H1 (cell line): ENCODE data around the gene ZNF48. TPM values are rescaled to one million over a fixed set of nuclear protein-coding genes. Genes with fewer than 3 reads are reported as not detected.

ENCODE experiments used
- CTCF ChIA-PET: fragments of 300-600 bp; sonication (Branson Sonifier 250); formaldehyde crosslinking; loops from one replicate; lab custom pipeline; 2021; ENCODE audit not compliant: partially characterized antibody; lab: Charles Lee
- POLR2A ChIA-PET: fragments of 300-600 bp; sonication (Branson Sonifier 250); formaldehyde crosslinking; loops from one replicate; lab custom pipeline; 2021; ENCODE audit warnings: inconsistent platforms; ENCODE audit not compliant: partially characterized antibody; lab: Charles Lee
- DNase-seq, 2 experiments: peaks; one replicate each; pipeline versions ENCODE4 v3.0.0 to v3.0.0-alpha.2; 2010 to 2022; ENCODE audit warnings: low spot score in 2 of 2, low read depth in 1 of 2, mixed read lengths in 1 of 2
- FAIRE-seq: peaks from 2 replicates; lab custom pipeline; 2011; peaks lifted over from hg19 to GRCh38; lab: Jason Lieb, UNC
- H2AFZ ChIP-seq: 2 replicates; pipeline ENCODE4 v1.8.1; 2012; ENCODE audit warnings: low read length, inconsistent platforms
- H2AK5ac ChIP-seq: 2 replicates; pipeline ENCODE4 v1.6.1; 2013; ENCODE audit warnings: low read depth, low read length
- H2BK120ac ChIP-seq: replicated peaks from 2 replicates; pipeline ENCODE3; 2013; ENCODE audit warnings: low read depth, low read length, inconsistent platforms
- H2BK12ac ChIP-seq: 2 replicates; pipeline ENCODE4 v1.6.1; 2013; ENCODE audit warnings: low read depth, low read length
- H2BK15ac ChIP-seq: 2 replicates; pipeline ENCODE4 v1.6.1; 2013; ENCODE audit warnings: low read length
- H2BK20ac ChIP-seq: 2 replicates; pipeline ENCODE4 v1.6.1; 2013; ENCODE audit warnings: low read length
- H2BK5ac ChIP-seq: 2 replicates; pipeline ENCODE4 v1.6.1; 2013; ENCODE audit warnings: low read depth, low read length
- H3K14ac ChIP-seq: 2 replicates; pipeline ENCODE4 v1.6.1; 2013; ENCODE audit warnings: inconsistent platforms; ENCODE audit not compliant: insufficient read length
- H3K18ac ChIP-seq: 2 replicates; pipeline ENCODE4 v1.6.1; 2013; ENCODE audit warnings: low read length; ENCODE audit errors: extremely low read depth
- H3K23ac ChIP-seq: 2 replicates; pipeline ENCODE4 v1.6.1; 2013; ENCODE audit warnings: inconsistent platforms; ENCODE audit not compliant: insufficient read length
- H3K23me2 ChIP-seq: 2 replicates; pipeline ENCODE4 v1.6.1; 2013; ENCODE audit warnings: low read depth, low read length
- H3K27ac ChIP-seq: 2 replicates; pipeline ENCODE4 v1.6.1; 2011; ENCODE audit warnings: low read depth, low read length, inconsistent platforms
- H3K27me3 ChIP-seq, 4 experiments: replicated peaks in 1 of 4; 1 replicate in 1 of 4; 2 replicates in 3 of 4; pipeline versions ENCODE4 v1.6.1 to v1.8.1; 2011 to 2013; ENCODE audit warnings: low read length in 3 of 4, mild to moderate bottlenecking in 3 of 4, inconsistent platforms in 2 of 4, mixed read lengths in 2 of 4, moderate library complexity in 1 of 4; ENCODE audit not compliant: control insufficient read depth in 3 of 4, insufficient read depth in 3 of 4; ENCODE audit errors: extremely low read depth in 1 of 4
- H3K36me3 ChIP-seq, 4 experiments: 2 replicates each; pipeline versions ENCODE4 v1.6.1 to v1.8.1; 2011 to 2013; ENCODE audit warnings: mild to moderate bottlenecking in 4 of 4, low read length in 3 of 4, moderate library complexity in 2 of 4, control low read depth in 1 of 4, inconsistent platforms in 1 of 4; ENCODE audit not compliant: insufficient read depth in 4 of 4, control insufficient read depth in 2 of 4
- H3K4ac ChIP-seq: replicated peaks from 2 replicates; pipeline ENCODE3; 2013; ENCODE audit warnings: low read length, low read depth, mixed read lengths, inconsistent platforms; ENCODE audit not compliant: insufficient read length
- H3K4me1 ChIP-seq, 4 experiments: replicated peaks in 1 of 4; 1 replicate in 1 of 4; 2 replicates in 3 of 4; pipeline versions ENCODE4 v1.6.1 to v1.8.1; 2011 to 2013; ENCODE audit warnings: low read length in 3 of 4, inconsistent platforms in 2 of 4, mixed read lengths in 1 of 4; ENCODE audit not compliant: insufficient read depth in 4 of 4, control insufficient read depth in 3 of 4
- H3K4me2 ChIP-seq, 2 experiments: 2 replicates each; pipeline versions ENCODE4 v1.6.1 to v1.8.1; 2011 to 2013; ENCODE audit warnings: low read depth in 2 of 2, low read length in 2 of 2, control low read depth in 1 of 2, inconsistent platforms in 1 of 2, mild to moderate bottlenecking in 1 of 2; ENCODE audit not compliant: insufficient read depth in 1 of 2
- H3K4me3 ChIP-seq, 4 experiments: fragments of 200-600, 300-600 bp in 1 of 4; sonication (generic), shearing (Covaris generic), sonication (Bioruptor Twin) in 1 of 4; 2 replicates each; pipeline versions ENCODE4 v1.5.1 to v1.8.1; 2011 to 2016; ENCODE audit warnings: low read length in 4 of 4, low read depth in 3 of 4, control low read depth in 2 of 4, inconsistent platforms in 2 of 4, mild to moderate bottlenecking in 2 of 4, mixed read lengths in 1 of 4, moderate library complexity in 1 of 4; ENCODE audit not compliant: insufficient read depth in 2 of 4; ENCODE audit errors: extremely low read depth in 1 of 4
- H3K56ac ChIP-seq: replicated peaks from 2 replicates; pipeline ENCODE3; 2013; ENCODE audit warnings: low read depth, mild to moderate bottlenecking, mixed read lengths, low read length, inconsistent platforms; ENCODE audit not compliant: insufficient read length
- H3K79me1 ChIP-seq: 2 replicates; pipeline ENCODE4 v1.6.1; 2013; ENCODE audit warnings: low read depth, low read length, control low read depth
- H3K79me2 ChIP-seq, 2 experiments: 2 replicates each; pipeline versions ENCODE4 v1.6.1 to v1.8.1; 2012 to 2013; ENCODE audit warnings: low read length in 2 of 2, mild to moderate bottlenecking in 2 of 2, inconsistent platforms in 1 of 2; ENCODE audit not compliant: insufficient read depth in 2 of 2, control insufficient read depth in 1 of 2
- H3K9ac ChIP-seq, 4 experiments: replicated peaks in 1 of 4; 1 replicate in 1 of 4; 2 replicates in 3 of 4; pipeline versions ENCODE4 v1.6.1 to v1.8.1; 2011 to 2013; ENCODE audit warnings: low read depth in 3 of 4, low read length in 3 of 4, control low read depth in 2 of 4, mild to moderate bottlenecking in 2 of 4, moderate library complexity in 2 of 4, inconsistent platforms in 1 of 4; ENCODE audit errors: extremely low read depth in 1 of 4
- H3K9me3 ChIP-seq, 2 experiments: 2 replicates each; pipeline versions ENCODE4 v1.6.1 to v1.8.1; 2012 to 2013; ENCODE audit warnings: mild to moderate bottlenecking in 2 of 2, moderate library complexity in 2 of 2, control low read depth in 1 of 2, inconsistent platforms in 1 of 2, low read depth in 1 of 2, low read length in 1 of 2, mixed read lengths in 1 of 2; ENCODE audit not compliant: insufficient read depth in 2 of 2
- H4K20me1 ChIP-seq, 2 experiments: replicated peaks in 1 of 2; 2 replicates each; pipeline versions ENCODE3 to v1.8.1; 2011 to 2013; ENCODE audit warnings: inconsistent platforms in 2 of 2, low read length in 2 of 2, mild to moderate bottlenecking in 1 of 2; ENCODE audit not compliant: insufficient read depth in 2 of 2, control insufficient read depth in 1 of 2
- H4K5ac ChIP-seq: 2 replicates; pipeline ENCODE4 v1.6.1; 2013; ENCODE audit warnings: low read length, low read depth, mixed read lengths, inconsistent platforms; ENCODE audit not compliant: insufficient read length
- H4K8ac ChIP-seq: 2 replicates; pipeline ENCODE4 v1.8.0; 2013; ENCODE audit warnings: mild to moderate bottlenecking, moderate library complexity, low read length, inconsistent platforms; ENCODE audit not compliant: insufficient read depth; ENCODE audit errors: extremely low read depth
- H4K91ac ChIP-seq: replicated peaks from 2 replicates; pipeline ENCODE3; 2013; ENCODE audit warnings: low read length, mixed read lengths, inconsistent platforms; ENCODE audit not compliant: insufficient read length
- ATF2 ChIP-seq: IDR thresholded peaks from 2 replicates; pipeline ENCODE4 v1.6.1; 2012; ENCODE audit warnings: low read length, inconsistent platforms
- CEBPB ChIP-seq: IDR thresholded peaks from 2 replicates; pipeline ENCODE4 v1.6.1; 2012; ENCODE audit warnings: low read depth, low read length
- EGR1 ChIP-seq: IDR thresholded peaks from 2 replicates; pipeline ENCODE4 v1.6.1; 2011; ENCODE audit warnings: low read depth, low read length, borderline replicate concordance
- GTF2F1 ChIP-seq: IDR thresholded peaks from 2 replicates; pipeline ENCODE4 v1.6.1; 2012; ENCODE audit warnings: low read depth, low read length, improper control_type of control experiment, borderline replicate concordance
- HDAC6 ChIP-seq: IDR thresholded peaks from one replicate; pipeline ENCODE4 v1.7.1; 2012; ENCODE audit warnings: low read depth, mild to moderate bottlenecking, inconsistent platforms, low read length, moderate library complexity
- KDM5A ChIP-seq: fragments of 200-600 bp; IDR thresholded peaks from 2 replicates; pipeline ENCODE4 v1.7.1; 2012; ENCODE audit warnings: mild to moderate bottlenecking, low read length, inconsistent platforms, mixed read lengths
- PHF8 ChIP-seq: fragments of 200-600 bp; sonication (generic); conservative IDR thresholded peaks from 2 replicates; pipeline ENCODE4 v1.7.1; 2012; ENCODE audit warnings: low read depth, mild to moderate bottlenecking, inconsistent platforms, low read length, moderate library complexity
- POLR2A ChIP-seq, 2 experiments: IDR thresholded peaks; 1 replicate in 1 of 2; 2 replicates in 1 of 2; pipeline ENCODE4 v1.6.1; 2011; ENCODE audit warnings: low read depth in 2 of 2, low read length in 2 of 2, mild to moderate bottlenecking in 2 of 2; ENCODE audit errors: control extremely low read depth in 1 of 2
- RBBP5 ChIP-seq: IDR thresholded peaks from 2 replicates; pipeline ENCODE4 v1.7.1; 2012; ENCODE audit warnings: low read depth, mild to moderate bottlenecking, inconsistent platforms, low read length, moderate library complexity, borderline replicate concordance
- SIX5 ChIP-seq: IDR thresholded peaks from 2 replicates; pipeline ENCODE4 v1.6.1; 2011; ENCODE audit warnings: mild to moderate bottlenecking, low read depth, low read length
- TBP ChIP-seq: IDR thresholded peaks from 2 replicates; pipeline ENCODE4 v1.6.1; 2011; ENCODE audit warnings: low read depth, low read length, improper control_type of control experiment
- ZNF274 ChIP-seq: IDR thresholded peaks from 2 replicates; pipeline ENCODE4 v1.7.0; 2012; ENCODE audit warnings: low read length, borderline replicate concordance; ENCODE audit errors: extremely low read depth
- WGBS, 2 experiments: shearing (Covaris generic) in 1 of 2; methylation state at CpG; one replicate each; pipeline versions ENCODE4 v1.1.6 to v1.1.7; 2013 to 2015; ENCODE audit warnings: low lambda C conversion rate in 2 of 2, mixed read lengths in 2 of 2, inconsistent platforms in 1 of 2, low coverage in 1 of 2, missing lambda C conversion rate in 1 of 2; ENCODE audit not compliant: insufficient replicate concordance in 2 of 2, insufficient coverage in 1 of 2, insufficient read length in 1 of 2; ENCODE audit errors: extremely low coverage in 1 of 2, missing lambda C conversion rate in 1 of 2; 5-methylcytosine and 5-hydroxymethylcytosine counted together
- polyA plus RNA-seq, 7 experiments: library from polyadenylated mRNA; depleted of rRNA in 3 of 7; stranded (reverse) in 5 of 7; unstranded in 2 of 7; fragments of >200 nt in 5 of 7; fragments of 200-250 nt in 2 of 7; gene quantifications; 1 replicate in 5 of 7; 2 replicates in 1 of 7; 4 replicates in 1 of 7; pipeline versions ENCODE4 v1.2.1 to v1.2.3, GENCODE V29; 2011 to 2013; ENCODE audit warnings: missing spikeins in 2 of 7, mixed read lengths in 2 of 7
- total RNA-seq: library from RNA; stranded (reverse); fragmentation: NEBNext Ultra II Directional; extraction: Animal tissue kit (Norgen Biotek cat#: 25700); gene quantifications from 2 replicates; pipeline ENCODE4 v1.2.1, GENCODE V29; 2021

Gene ZNF48
- total and polyA plus RNA-seq, 2 of the 8 experiments (the other 6 are each of a cell fraction or from before 2014, with no cell fraction given), result 30.4 to 41.2 TPM

GRCh38 chr16:30439720-30440348 is 44.6 kb downstream of the ZNF48 start:
- Histone ChIP-seq H4K8ac (no peak overlapping the region), H3K4ac (no peak overlapping the region), H2AK5ac (no peak overlapping the region), H3K79me1 (peaks cover 5% of the 10 kb centered on the region), H4K91ac (no peak overlapping the region), H3K9me3 (no peaks in the 10 kb centered on the region), H3K36me3 (peaks cover 0 to 13% (median 0%) of the 10 kb centered on the region in 4 experiments; a peak in 1 of 8 replicates), H3K18ac (no peak overlapping the region), H2BK12ac (no peak overlapping the region), H3K27me3 (0 out of 7 replicates have a peak, but pooled peaks cover 0 to 4% (median 0%) of the 10 kb centered on the region in 4 experiments), H3K56ac (no peak overlapping the region), H3K23me2 (peaks cover under 1% of the 10 kb centered on the region; the same call in 1 of the 2 replicates), H3K9ac (no peak overlapping the region), H3K23ac (no peak overlapping the region), H3K27ac (no peak overlapping the region), H3K79me2 (peaks cover 0 to 10% of the 10 kb centered on the region in 2 experiments; a peak in 1 of 4 replicates), H2AFZ (no peak overlapping the region), H2BK20ac (no peak overlapping the region), H3K4me3 (no peak overlapping the region), H3K4me1 (peaks cover 0 to 7% (median 3%) of the 10 kb centered on the region in 4 experiments; a peak in 5 of 7 replicates), H4K20me1 (peaks cover 0 to under 1% of the 10 kb centered on the region in 2 experiments), H2BK15ac (no peak overlapping the region), H3K4me2 (no peak overlapping the region), H3K14ac (no peak overlapping the region), H2BK5ac (no peak overlapping the region), H4K5ac (no peak overlapping the region), H2BK120ac (no peak overlapping the region)
- CTCF ChIA-PET, result interaction anchor here (1.2 to 1.5 kb wide), 4 partner anchors 10 to 176 kb away, joined by 3 to 4 read pairs (median 4); no protein-coding TSS in a partner anchor
- WGBS, 2 experiments, result 82% methylated on average over 6 of the region's 6 CpGs; no CpG with 5 or more reads in 1 of the 2 experiments
- DNase-seq, result no peak
- FAIRE-seq, result no peak
- POLR2A ChIA-PET, result no interaction called here
- TF ChIP-seq POLR2A (IDR thresholded peaks at IDR 0.05; ENCODE audit: control extremely low read depth in 1 of 2, low read depth in 2 of 2, low read length in 2 of 2), result no peak
- TF ChIP-seq ATF2, result no peak
- no peak for TF ChIP-seq KDM5A
- no peak for TF ChIP-seq PHF8
- no peak for TF ChIP-seq TBP
- no peak for TF ChIP-seq RBBP5
- TF ChIP-seq CEBPB, result no peak
- no peak for TF ChIP-seq EGR1
- TF ChIP-seq HDAC6, result no peak
- TF ChIP-seq SIX5, result no peak
- TF ChIP-seq ZNF274, result no peak
- TF ChIP-seq GTF2F1, result no peak
